SK-N-SH (cell line): ENCODE data around the gene FYN.

Experiments used
- CHD2 ChIP-seq: fragments of 150-350 bp; IDR thresholded peaks from 2 replicates; pipeline ENCODE4 v1.6.1; 2018; ENCODE audit warnings: low read length; ENCODE audit not compliant: partially characterized antibody
- ELF1 ChIP-seq: IDR thresholded peaks from 2 replicates; pipeline ENCODE4 v1.4.0; 2012
- EZH2phosphoT487 ChIP-seq: fragments of 200-600 bp; sonication (generic); IDR thresholded peaks from 2 replicates; pipeline ENCODE4 v1.6.1; 2017; ENCODE audit warnings: low read depth, mixed run types, mild to moderate bottlenecking, antibody characterized with exemption, moderate library complexity, borderline replicate concordance
- FOXJ3 ChIP-seq: sonication (generic); formaldehyde crosslinking; IDR thresholded peaks from 2 replicates; pipeline ENCODE4 v1.5.1; 2020; ENCODE audit warnings: mild to moderate bottlenecking, missing genetic modification reagents
- NRF1 ChIP-seq: IDR thresholded peaks from 2 replicates; pipeline ENCODE4 v1.6.1; 2012; ENCODE audit warnings: low read depth, mild to moderate bottlenecking, low read length
- TF ChIP-seq, protein P1 (sequence below): fragments of 200-600 bp; sonication (generic); IDR thresholded peaks from 2 replicates; pipeline ENCODE4 v1.6.1; 2017; ENCODE audit warnings: antibody characterized with exemption, mild to moderate bottlenecking, moderate library complexity

- TF ChIP-seq, protein P1, sequence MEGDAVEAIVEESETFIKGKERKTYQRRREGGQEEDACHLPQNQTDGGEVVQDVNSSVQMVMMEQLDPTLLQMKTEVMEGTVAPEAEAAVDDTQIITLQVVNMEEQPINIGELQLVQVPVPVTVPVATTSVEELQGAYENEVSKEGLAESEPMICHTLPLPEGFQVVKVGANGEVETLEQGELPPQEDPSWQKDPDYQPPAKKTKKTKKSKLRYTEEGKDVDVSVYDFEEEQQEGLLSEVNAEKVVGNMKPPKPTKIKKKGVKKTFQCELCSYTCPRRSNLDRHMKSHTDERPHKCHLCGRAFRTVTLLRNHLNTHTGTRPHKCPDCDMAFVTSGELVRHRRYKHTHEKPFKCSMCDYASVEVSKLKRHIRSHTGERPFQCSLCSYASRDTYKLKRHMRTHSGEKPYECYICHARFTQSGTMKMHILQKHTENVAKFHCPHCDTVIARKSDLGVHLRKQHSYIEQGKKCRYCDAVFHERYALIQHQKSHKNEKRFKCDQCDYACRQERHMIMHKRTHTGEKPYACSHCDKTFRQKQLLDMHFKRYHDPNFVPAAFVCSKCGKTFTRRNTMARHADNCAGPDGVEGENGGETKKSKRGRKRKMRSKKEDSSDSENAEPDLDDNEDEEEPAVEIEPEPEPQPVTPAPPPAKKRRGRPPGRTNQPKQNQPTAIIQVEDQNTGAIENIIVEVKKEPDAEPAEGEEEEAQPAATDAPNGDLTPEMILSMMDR, result no peak
- TF ChIP-seq FOXJ3 (no peak), NRF1 (no peak), CHD2 (no peak), ELF1 (no peak), EZH2phosphoT487 (no peak)
Observed at GRCh38 chr6:111773501-111774345, 99.5 kb downstream of the FYN start.
